ENCODE measurements around the gene COA6.
"Not testable (repeated sequence)": the region's sequence is repeated elsewhere in the genome, so short reads cannot be mapped to it uniquely, and the experiment has no call there.

COA6 gene

GRCh38 chr1:234371414-234371813 is 1.8 kb upstream of the COA6 start:
- DNase-seq: no peak

GRCh38 chr1:234372011-234372757 is 1.1 kb upstream of the COA6 start:
- peak; percentile 20 for DNase-seq

- no peak for DNase-seq
Observed at GRCh38 chr1:234373959-234374254, 651 bp downstream of the COA6 start.

GRCh38 chr1:234375672-234376071 is 2.4 kb downstream of the COA6 start:
- DNase-seq: no peak

GRCh38 chr1:234379591-234380109 is 6.4 kb downstream of the COA6 start:
- not testable (repeated sequence) for DNase-seq

- DNase-seq: no peak
Observed at GRCh38 chr1:234381699-234382555, 8.7 kb downstream of the COA6 start.

GRCh38 chr1:234386122-234386521 is 12.9 kb downstream of the COA6 start:
- DNase-seq: no peak

- no peak for DNase-seq
Observed at GRCh38 chr1:234388094-234388493, 14.8 kb downstream of the COA6 start.

GRCh38 chr1:234393190-234393589 is 19.9 kb downstream of the COA6 start:
- no peak for DNase-seq

- no peak for DNase-seq
Observed at GRCh38 chr1:234395297-234395696, 22.0 kb downstream of the COA6 start.

GRCh38 chr1:234396092-234396491 is 22.8 kb downstream of the COA6 start:
- no peak for DNase-seq

- DNase-seq: no peak
Observed at GRCh38 chr1:234396871-234397270, 23.6 kb downstream of the COA6 start.

GRCh38 chr1:234397732-234398131 is 24.5 kb downstream of the COA6 start:
- DNase-seq: no peak

- peak; percentile 77 for DNase-seq
Observed at GRCh38 chr1:234398849-234399381, 25.7 kb downstream of the COA6 start.

- DNase-seq: not testable (repeated sequence)
Observed at GRCh38 chr1:234399515-234399914, 26.3 kb downstream of the COA6 start.

- peak; percentile 14 for DNase-seq
Observed at GRCh38 chr1:234400773-234401172, 27.5 kb downstream of the COA6 start.

- no peak for DNase-seq
Observed at GRCh38 chr1:234401658-234402057, 28.4 kb downstream of the COA6 start.

- no peak for DNase-seq
Observed at GRCh38 chr1:234402939-234403338, 29.7 kb downstream of the COA6 start.

GRCh38 chr1:234405676-234406075 is 32.4 kb downstream of the COA6 start:
- no peak for DNase-seq

- DNase-seq: no peak
Observed at GRCh38 chr1:234406871-234407270, 33.6 kb downstream of the COA6 start.

- DNase-seq: no peak
Observed at GRCh38 chr1:234408757-234409156, 35.5 kb downstream of the COA6 start.

GRCh38 chr1:234409328-234409727 is 36.1 kb downstream of the COA6 start:
- DNase-seq: peak; percentile 38

GRCh38 chr1:234412830-234413229 is 39.6 kb downstream of the COA6 start:
- DNase-seq: no peak

- no peak for DNase-seq
Observed at GRCh38 chr1:234413485-234413884, 40.2 kb downstream of the COA6 start.

All from hematopoietic multipotent progenitor cell treated with erythropoietin and hydrocortisone succinate and interleukin-3 and kit ligand, for 6 days (in vitro differentiated cells).